B cell (primary cell): ENCODE measurements around the gene NTRK3. TPM values are rescaled to one million over a fixed set of nuclear protein-coding genes. Genes with fewer than 3 reads are reported as not detected.

Experiments used
- ATAC-seq: fragments of 200-7000 bp; cut with Tn5 transposase; one replicate; pipeline ENCODE4 v1.10.0; 2021; ENCODE audit warnings: low read depth, mild to moderate bottlenecking, moderate number of reproducible peaks, moderate library complexity
- CTCF ChIA-PET: fragments of 350-600 bp; sonication (Branson Sonifier 250); formaldehyde crosslinking; loops from one replicate; lab custom pipeline; 2021; ENCODE audit warnings: antibody characterized with exemption, inconsistent platforms; lab: Charles Lee
- POLR2A ChIA-PET: fragments of 350-600 bp; sonication (Branson Sonifier 250); formaldehyde crosslinking; loops from one replicate; lab custom pipeline; 2021; ENCODE audit warnings: antibody characterized with exemption; lab: Charles Lee
- DNase-seq: peaks from one replicate; pipeline ENCODE4 v3.0.0; 2013
- H2AFZ ChIP-seq: 2 replicates; pipeline ENCODE4 v1.6.1; 2012; ENCODE audit warnings: mild to moderate bottlenecking, low read depth, low read length; ENCODE audit not compliant: insufficient read depth, poor library complexity, severe bottlenecking
- H3K27ac ChIP-seq, 2 donors: 1 replicate in 1 of 2; 2 replicates in 1 of 2; pipeline ENCODE4 v1.5.1; 2012 to 2013; ENCODE audit warnings: low read length in 2 of 2, mild to moderate bottlenecking in 2 of 2, moderate library complexity in 1 of 2
- H3K27me3 ChIP-seq, 4 experiments: fragments of 200-600 bp in 1 of 4; sonication (generic) in 1 of 4; replicated peaks in 1 of 4; 1 replicate in 2 of 4; 2 replicates in 2 of 4; pipeline versions ENCODE4 v1.6.1 to v1.7.0; 2013 to 2016; ENCODE audit warnings: low read length in 3 of 4, mild to moderate bottlenecking in 2 of 4, mixed read lengths in 1 of 4, moderate library complexity in 1 of 4; ENCODE audit not compliant: insufficient read depth in 4 of 4, control insufficient read depth in 3 of 4; ENCODE audit errors: control extremely low read depth in 1 of 4
- H3K36me3 ChIP-seq, 2 experiments: replicated peaks in 1 of 2; 1 replicate in 1 of 2; 2 replicates in 1 of 2; pipeline versions ENCODE4 v1.6.1 to v1.7.1; 2013; ENCODE audit warnings: low read length in 1 of 2; ENCODE audit not compliant: insufficient read depth in 2 of 2, control insufficient read depth in 1 of 2; ENCODE audit errors: control extremely low read depth in 1 of 2, extremely low read depth in 1 of 2
- H3K4me1 ChIP-seq, 2 donors: fragments of 200-600 bp in 1 of 2; sonication (generic) in 1 of 2; 1 replicate in 1 of 2; 2 replicates in 1 of 2; pipeline versions ENCODE4 v1.5.1 to v1.6.1; 2013 to 2017; ENCODE audit warnings: low read length in 2 of 2; ENCODE audit not compliant: control insufficient read depth in 2 of 2, insufficient read depth in 2 of 2
- H3K4me2 ChIP-seq: replicated peaks from 2 replicates; pipeline ENCODE3; 2012; ENCODE audit warnings: mild to moderate bottlenecking, low read depth, low read length; ENCODE audit not compliant: poor library complexity, severe bottlenecking
- H3K4me3 ChIP-seq, 5 experiments: fragments of 200-600 bp in 1 of 5; sonication (generic) in 1 of 5; 1 replicate in 3 of 5; 2 replicates in 2 of 5; pipeline versions ENCODE4 v1.5.1 to v1.7.0; 2011 to 2016; ENCODE audit warnings: low read length in 4 of 5, mild to moderate bottlenecking in 4 of 5, low read depth in 2 of 5, control low read depth in 1 of 5, moderate library complexity in 1 of 5; ENCODE audit not compliant: insufficient read depth in 1 of 5; ENCODE audit errors: control extremely low read depth in 1 of 5, extremely low read depth in 1 of 5
- H3K79me2 ChIP-seq: fragments of 200-600 bp; sonication (generic); one replicate; pipeline ENCODE4 v1.6.0; 2016; ENCODE audit warnings: low read length; ENCODE audit not compliant: control insufficient read depth, insufficient read depth
- H3K9ac ChIP-seq: fragments of 200-600 bp; sonication (generic); 2 replicates; pipeline ENCODE4 v1.6.1; 2017; ENCODE audit warnings: mild to moderate bottlenecking, low read length, moderate library complexity
- H3K9me3 ChIP-seq, 3 donors: one replicate each; pipeline versions ENCODE4 v1.6.1 to v1.7.1; 2013; ENCODE audit warnings: low read length in 2 of 3; ENCODE audit not compliant: control insufficient read depth in 2 of 3, insufficient read depth in 1 of 3; ENCODE audit errors: control extremely low read depth in 1 of 3
- H4K20me1 ChIP-seq: 2 replicates; pipeline ENCODE4 v1.6.0; 2012; ENCODE audit warnings: mild to moderate bottlenecking, low read length; ENCODE audit not compliant: insufficient read depth, control insufficient read depth, poor library complexity, severe bottlenecking
- H3K27ac Mint-ChIP-seq: one replicate; pipeline ENCODE4 v1.8.0; 2021; ENCODE audit warnings: mixed read lengths
- H3K27me3 Mint-ChIP-seq: one replicate; pipeline ENCODE4 v1.8.0; 2021; ENCODE audit warnings: mixed read lengths
- H3K4me1 Mint-ChIP-seq: one replicate; pipeline ENCODE4 v1.8.0; 2021; ENCODE audit warnings: mixed read lengths
- H3K4me3 Mint-ChIP-seq: one replicate; pipeline ENCODE4 v1.8.0; 2021; ENCODE audit warnings: mixed read lengths
- H3K9me3 Mint-ChIP-seq: one replicate; pipeline ENCODE4 v1.8.0; 2022; ENCODE audit warnings: mixed read lengths; ENCODE audit not compliant: insufficient read depth
- CTCF ChIP-seq: fragments of 200-600 bp; IDR thresholded peaks from one replicate; pipeline ENCODE4 v1.8.0; 2022; ENCODE audit warnings: antibody characterized with exemption, mild to moderate bottlenecking
- EZH2 ChIP-seq: IDR thresholded peaks from 2 replicates; pipeline ENCODE4 v1.6.1; 2012; ENCODE audit warnings: borderline replicate concordance, low read depth, mild to moderate bottlenecking, moderate library complexity, low read length; ENCODE audit not compliant: insufficient read depth, poor library complexity, severe bottlenecking
- WGBS: methylation state at CpG from one replicate; pipeline ENCODE4 v1.1.5; 2013; ENCODE audit warnings: missing lambda C conversion rate; ENCODE audit not compliant: insufficient coverage; 5-methylcytosine and 5-hydroxymethylcytosine counted together
- intact Hi-C: fragments of 100-400 bp; cut with micrococcal nuclease; formaldehyde crosslinking; loops from one replicate; pipeline ENCODE4 v1.10.0; 2022
- polyA plus RNA-seq: library from polyadenylated mRNA; depleted of rRNA; stranded (reverse); fragments of >200 nt; gene quantifications from 2 replicates; pipeline ENCODE4 v1.2.3, GENCODE V29; 2012
- total RNA-seq, 2 donors: library from RNA; stranded (reverse); fragments of 120-200 nt in 1 of 2; gene quantifications; 1 replicate in 1 of 2; 2 replicates in 1 of 2; pipeline versions ENCODE4 v1.2.3 to v1.2.4, GENCODE V29; 2013 to 2022

The NTRK3 gene
- total and polyA plus RNA-seq, 2 donors (not counting 1 experiment from before 2014, with no cell fraction given) = not detected

- Mint-ChIP-seq H3K27me3 (no peaks in the 10 kb centered on the region), H3K9me3 (no peaks in the 10 kb centered on the region), H3K4me1 (no peaks in the 10 kb centered on the region), H3K27ac (no peak overlapping the region), H3K4me3 (no peak overlapping the region)
- ChIA-PET POLR2A (no interaction called here), CTCF (no interaction called here)
- Histone ChIP-seq H3K9me3 (peaks cover 0 to 17% (median 0%) of the 10 kb centered on the region in 3 donors), H3K27me3 (no peaks in the 10 kb centered on the region), H3K9ac (no peak overlapping the region), H3K36me3 (no peaks in the 10 kb centered on the region), H3K4me3 (no peak overlapping the region), H3K79me2 (no peaks in the 10 kb centered on the region), H3K4me1 (no peaks in the 10 kb centered on the region), H4K20me1 (no peaks in the 10 kb centered on the region), H3K27ac (no peak overlapping the region), H3K4me2 (no peak overlapping the region), H2AFZ (no peak overlapping the region)
- ATAC-seq = no peak
- TF ChIP-seq CTCF (no peak), EZH2 (no peak)
- DNase-seq = no peak
- 90% methylated on average over 1 of the region's 3 CpGs for WGBS
- intact Hi-C loops = no loop called here
These were observed 278.6 kb downstream of the NTRK3 start for GRCh38 chr15:87977907-87978306.

GRCh38 chr15:87976552-87976951, 280.0 kb downstream of the NTRK3 start:
- intact Hi-C loops = no loop called here
- WGBS = 92% methylated on average over 3 of the region's 3 CpGs
- no peak overlapping the region for H3K27ac Mint-ChIP-seq

More at GRCh38 chr15:87976552-87976951, 280.0 kb downstream of the NTRK3 start:
- H3K9me3 ChIP-seq = peaks cover 0 to 17% (median 0%) of the 10 kb centered on the region in 3 donors
- ATAC-seq (no peak), DNase-seq (no peak)
- no peak overlapping the region for H3K9ac ChIP-seq
- Mint-ChIP-seq H3K4me3 (no peak overlapping the region), H3K9me3 (no peaks in the 10 kb centered on the region), H3K27me3 (no peaks in the 10 kb centered on the region), H3K4me1 (no peaks in the 10 kb centered on the region)
- no peak overlapping the region for H2AFZ ChIP-seq
- no peaks in the 10 kb centered on the region for H3K4me1 ChIP-seq
- POLR2A ChIA-PET = no interaction called here
- TF ChIP-seq CTCF (no peak), EZH2 (no peak)
- CTCF ChIA-PET = no interaction called here
- H3K36me3 ChIP-seq = no peaks in the 10 kb centered on the region
- H3K27me3 ChIP-seq = no peaks in the 10 kb centered on the region
- H3K27ac ChIP-seq = no peak overlapping the region
- no peaks in the 10 kb centered on the region for H4K20me1 ChIP-seq
- H3K4me2 ChIP-seq = no peak overlapping the region
- no peak overlapping the region for H3K4me3 ChIP-seq
- H3K79me2 ChIP-seq = no peaks in the 10 kb centered on the region
